ENCODE data around the gene SRGAP2C.

DNA sequence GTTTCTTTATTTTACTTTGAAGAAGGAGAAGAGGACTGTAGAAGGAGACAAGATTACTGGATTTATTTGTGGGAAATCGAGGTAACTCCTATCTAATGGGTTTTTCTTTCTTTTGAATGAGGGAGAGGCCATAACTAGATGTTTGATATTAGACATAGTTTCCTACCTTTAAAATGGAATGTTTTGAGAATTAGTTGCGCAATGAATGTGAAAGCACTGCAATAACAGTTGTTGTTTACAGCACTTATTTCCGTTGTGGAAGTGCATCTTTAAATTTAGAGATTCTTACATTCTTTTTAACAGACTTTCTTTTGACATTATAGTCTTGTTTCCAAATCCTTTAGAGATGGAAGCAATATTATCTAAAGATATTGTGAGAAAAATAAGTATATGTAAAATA is 229.0 kb downstream of the SRGAP2C start:
- TF ChIP-seq, protein P1, sequence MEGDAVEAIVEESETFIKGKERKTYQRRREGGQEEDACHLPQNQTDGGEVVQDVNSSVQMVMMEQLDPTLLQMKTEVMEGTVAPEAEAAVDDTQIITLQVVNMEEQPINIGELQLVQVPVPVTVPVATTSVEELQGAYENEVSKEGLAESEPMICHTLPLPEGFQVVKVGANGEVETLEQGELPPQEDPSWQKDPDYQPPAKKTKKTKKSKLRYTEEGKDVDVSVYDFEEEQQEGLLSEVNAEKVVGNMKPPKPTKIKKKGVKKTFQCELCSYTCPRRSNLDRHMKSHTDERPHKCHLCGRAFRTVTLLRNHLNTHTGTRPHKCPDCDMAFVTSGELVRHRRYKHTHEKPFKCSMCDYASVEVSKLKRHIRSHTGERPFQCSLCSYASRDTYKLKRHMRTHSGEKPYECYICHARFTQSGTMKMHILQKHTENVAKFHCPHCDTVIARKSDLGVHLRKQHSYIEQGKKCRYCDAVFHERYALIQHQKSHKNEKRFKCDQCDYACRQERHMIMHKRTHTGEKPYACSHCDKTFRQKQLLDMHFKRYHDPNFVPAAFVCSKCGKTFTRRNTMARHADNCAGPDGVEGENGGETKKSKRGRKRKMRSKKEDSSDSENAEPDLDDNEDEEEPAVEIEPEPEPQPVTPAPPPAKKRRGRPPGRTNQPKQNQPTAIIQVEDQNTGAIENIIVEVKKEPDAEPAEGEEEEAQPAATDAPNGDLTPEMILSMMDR (IDR thresholded peaks at IDR 0.05 in 8 of 11, conservative IDR thresholded peaks at IDR 0.05 in 3 of 11) = no peak
- TF ChIP-seq POLR2A (IDR thresholded peaks at IDR 0.05) = no peak

Data from spleen (tissue), 7 donors.